Measurements from ENCODE around the gene AGMO.

AGMO gene

GRCh38 chr7:15561835-15562234 is at the start of gene AGMO:
Gene AGMO (minus strand): TSS chr7:15562015.
- no peaks in the 10 kb centered on the region for H3K4me1 Mint-ChIP-seq (ENCODE audit: low read depth)
- H3K36me3 Mint-ChIP-seq (ENCODE audit: low read depth) = no peaks in the 10 kb centered on the region
- no peaks in the 10 kb centered on the region for H3K9me3 Mint-ChIP-seq
- no peak within 1 kb of the TSS for H3K4me3 Mint-ChIP-seq
- no peak within 1 kb of the TSS for H3K27ac Mint-ChIP-seq
- H3K27me3 Mint-ChIP-seq (ENCODE audit: low read depth) = no peaks in the 10 kb centered on the region

- Mint-ChIP-seq H3K36me3 (ENCODE audit: low read depth) (no peaks in the 10 kb centered on the region), H3K27ac (no peak overlapping the region), H3K4me3 (no peak overlapping the region), H3K9me3 (peaks cover 4% of the 10 kb centered on the region), H3K27me3 (ENCODE audit: low read depth) (no peaks in the 10 kb centered on the region), H3K4me1 (ENCODE audit: low read depth) (no peaks in the 10 kb centered on the region)
Observed at GRCh38 chr7:15610503-15610902, 48.7 kb upstream of the AGMO start.

GRCh38 chr7:15609287-15609686 is 47.5 kb upstream of the AGMO start:
- no peak overlapping the region for H3K4me3 Mint-ChIP-seq
- H3K9me3 Mint-ChIP-seq = peaks cover 4% of the 10 kb centered on the region
- H3K36me3 Mint-ChIP-seq (ENCODE audit: low read depth) = no peaks in the 10 kb centered on the region
- no peaks in the 10 kb centered on the region for H3K27me3 Mint-ChIP-seq (ENCODE audit: low read depth)
- H3K4me1 Mint-ChIP-seq (ENCODE audit: low read depth) = no peaks in the 10 kb centered on the region
- no peak overlapping the region for H3K27ac Mint-ChIP-seq

- Mint-ChIP-seq H3K4me3 (no peak overlapping the region), H3K36me3 (ENCODE audit: low read depth) (no peaks in the 10 kb centered on the region), H3K27ac (no peak overlapping the region), H3K9me3 (peaks cover 6% of the 10 kb centered on the region), H3K4me1 (ENCODE audit: low read depth) (no peaks in the 10 kb centered on the region), H3K27me3 (ENCODE audit: low read depth) (no peaks in the 10 kb centered on the region)
Observed at GRCh38 chr7:15607529-15608210, 45.9 kb upstream of the AGMO start.

GRCh38 chr7:15606561-15606960 is 44.7 kb upstream of the AGMO start:
- Mint-ChIP-seq H3K27ac (no peak overlapping the region), H3K4me3 (no peak overlapping the region), H3K4me1 (ENCODE audit: low read depth) (no peaks in the 10 kb centered on the region), H3K9me3 (peaks cover 6% of the 10 kb centered on the region), H3K36me3 (ENCODE audit: low read depth) (no peaks in the 10 kb centered on the region), H3K27me3 (ENCODE audit: low read depth) (no peaks in the 10 kb centered on the region)

- Mint-ChIP-seq H3K4me3 (no peak overlapping the region), H3K4me1 (ENCODE audit: low read depth) (no peaks in the 10 kb centered on the region), H3K36me3 (ENCODE audit: low read depth) (no peaks in the 10 kb centered on the region), H3K27me3 (ENCODE audit: low read depth) (no peaks in the 10 kb centered on the region), H3K9me3 (peaks cover 6% of the 10 kb centered on the region), H3K27ac (no peak overlapping the region)
Observed at GRCh38 chr7:15604166-15604565, 42.4 kb upstream of the AGMO start.

GRCh38 chr7:15603124-15603523 is 41.3 kb upstream of the AGMO start:
- Mint-ChIP-seq H3K4me1 (ENCODE audit: low read depth) (no peaks in the 10 kb centered on the region), H3K27ac (no peak overlapping the region), H3K27me3 (ENCODE audit: low read depth) (no peaks in the 10 kb centered on the region), H3K9me3 (peaks cover 3% of the 10 kb centered on the region), H3K36me3 (ENCODE audit: low read depth) (no peaks in the 10 kb centered on the region), H3K4me3 (no peak overlapping the region)

- Mint-ChIP-seq H3K36me3 (ENCODE audit: low read depth) (no peaks in the 10 kb centered on the region), H3K27ac (no peak overlapping the region), H3K9me3 (peaks cover 3% of the 10 kb centered on the region), H3K27me3 (ENCODE audit: low read depth) (no peaks in the 10 kb centered on the region), H3K4me1 (ENCODE audit: low read depth) (no peaks in the 10 kb centered on the region), H3K4me3 (no peak overlapping the region)
Observed at GRCh38 chr7:15602236-15602635, 40.4 kb upstream of the AGMO start.

- Mint-ChIP-seq H3K4me3 (no peak overlapping the region), H3K27me3 (ENCODE audit: low read depth) (no peaks in the 10 kb centered on the region), H3K36me3 (ENCODE audit: low read depth) (no peaks in the 10 kb centered on the region), H3K4me1 (ENCODE audit: low read depth) (no peaks in the 10 kb centered on the region), H3K9me3 (peaks cover 7% of the 10 kb centered on the region), H3K27ac (no peak overlapping the region)
Observed at GRCh38 chr7:15601175-15601574, 39.4 kb upstream of the AGMO start.

- Mint-ChIP-seq H3K27ac (no peak overlapping the region), H3K4me1 (ENCODE audit: low read depth) (no peaks in the 10 kb centered on the region), H3K27me3 (ENCODE audit: low read depth) (no peaks in the 10 kb centered on the region), H3K4me3 (no peak overlapping the region), H3K36me3 (ENCODE audit: low read depth) (no peaks in the 10 kb centered on the region), H3K9me3 (peaks cover 7% of the 10 kb centered on the region)
Observed at GRCh38 chr7:15600298-15600697, 38.5 kb upstream of the AGMO start.

GRCh38 chr7:15594461-15594860 is 32.6 kb upstream of the AGMO start:
- H3K4me3 Mint-ChIP-seq = no peak overlapping the region
- no peaks in the 10 kb centered on the region for H3K36me3 Mint-ChIP-seq (ENCODE audit: low read depth)
- H3K4me1 Mint-ChIP-seq (ENCODE audit: low read depth) = no peaks in the 10 kb centered on the region
- H3K27me3 Mint-ChIP-seq (ENCODE audit: low read depth) = no peaks in the 10 kb centered on the region
- peaks cover 11% of the 10 kb centered on the region for H3K9me3 Mint-ChIP-seq
- no peak overlapping the region for H3K27ac Mint-ChIP-seq

GRCh38 chr7:15593382-15593781 is 31.6 kb upstream of the AGMO start:
- Mint-ChIP-seq H3K27ac (no peak overlapping the region), H3K36me3 (ENCODE audit: low read depth) (no peaks in the 10 kb centered on the region), H3K4me1 (ENCODE audit: low read depth) (no peaks in the 10 kb centered on the region), H3K9me3 (peaks cover 11% of the 10 kb centered on the region), H3K4me3 (no peak overlapping the region), H3K27me3 (ENCODE audit: low read depth) (no peaks in the 10 kb centered on the region)

- H3K4me1 Mint-ChIP-seq (ENCODE audit: low read depth) = no peaks in the 10 kb centered on the region
- no peak overlapping the region for H3K27ac Mint-ChIP-seq
- peaks cover 9% of the 10 kb centered on the region for H3K9me3 Mint-ChIP-seq
- no peak overlapping the region for H3K4me3 Mint-ChIP-seq
- no peaks in the 10 kb centered on the region for H3K36me3 Mint-ChIP-seq (ENCODE audit: low read depth)
- no peaks in the 10 kb centered on the region for H3K27me3 Mint-ChIP-seq (ENCODE audit: low read depth)
Observed at GRCh38 chr7:15586266-15586665, 24.5 kb upstream of the AGMO start.

- Mint-ChIP-seq H3K27me3 (ENCODE audit: low read depth) (no peaks in the 10 kb centered on the region), H3K9me3 (peaks cover 9% of the 10 kb centered on the region), H3K4me3 (no peak overlapping the region), H3K36me3 (ENCODE audit: low read depth) (no peaks in the 10 kb centered on the region), H3K4me1 (ENCODE audit: low read depth) (no peaks in the 10 kb centered on the region), H3K27ac (no peak overlapping the region)
Observed at GRCh38 chr7:15584575-15584974, 22.8 kb upstream of the AGMO start.

- Mint-ChIP-seq H3K27ac (no peak overlapping the region), H3K36me3 (ENCODE audit: low read depth) (no peaks in the 10 kb centered on the region), H3K9me3 (peaks cover 9% of the 10 kb centered on the region), H3K4me1 (ENCODE audit: low read depth) (no peaks in the 10 kb centered on the region), H3K4me3 (no peak overlapping the region), H3K27me3 (ENCODE audit: low read depth) (no peaks in the 10 kb centered on the region)
Observed at GRCh38 chr7:15582773-15583172, 21.0 kb upstream of the AGMO start.

Data from T-helper 1 cell treated with Interleukin-12 subunit alpha and Interleukin-12 subunit beta and Interleukin-4 antibody, amounts not matched to agents 30 μg/mL and 1 μg/mL, for 36 hours (primary cell).